ENCODE data around the gene INTS6.
"Not testable (repeated sequence)": the region's sequence is repeated elsewhere in the genome, so short reads cannot be mapped to it uniquely, and the experiment has no call there.

DNA sequence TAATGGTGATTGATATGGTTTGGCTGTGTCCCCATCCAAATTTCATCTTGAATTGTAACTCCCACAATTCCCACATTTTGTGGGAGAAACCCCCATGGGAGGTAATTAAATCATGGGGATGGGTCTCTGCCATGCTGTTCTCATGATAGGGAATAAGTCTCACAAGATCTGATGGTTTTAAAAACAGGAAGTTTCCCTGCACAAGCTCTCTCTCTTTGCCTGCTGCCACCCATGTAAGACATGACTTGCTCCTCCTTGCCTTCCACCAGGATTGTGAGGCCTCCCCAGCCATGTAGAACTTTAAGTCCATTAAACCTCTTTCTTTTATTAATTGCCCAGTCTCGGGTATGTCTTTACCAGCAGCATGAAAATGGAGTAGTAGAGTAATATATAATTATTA, 37.5 kb downstream of the INTS6 start:
- TF ChIP-seq EZH2phosphoT487 (IDR thresholded peaks at IDR 0.05; ENCODE audit: insufficient read depth, low read depth); EZH2 (IDR thresholded peaks at IDR 0.05; ENCODE audit: insufficient read depth, poor library complexity, severe bottlenecking): not testable (repeated sequence)
